GM06990 (cell line): Measurements from ENCODE around the gene NTM.

Source experiments
- DNase-seq: peaks from one replicate; pipeline ENCODE4 v3.0.0-alpha.2; 2011; ENCODE audit not compliant: insufficient read length; ENCODE audit errors: extremely low read depth
- H3K27me3 ChIP-seq: replicated peaks from 2 replicates; pipeline ENCODE4 v1.6.0; 2011; ENCODE audit warnings: low read length; ENCODE audit not compliant: control insufficient read depth, insufficient read depth
- H3K36me3 ChIP-seq: 2 replicates; pipeline ENCODE4 v1.5.1; 2011; ENCODE audit warnings: low read length; ENCODE audit not compliant: control insufficient read depth, insufficient read depth
- H3K4me3 ChIP-seq: replicated peaks from 2 replicates; pipeline ENCODE4 v1.5.1; 2011; ENCODE audit warnings: low read depth, mild to moderate bottlenecking, control low read depth, low read length
- CTCF ChIP-seq: IDR thresholded peaks from 2 replicates; pipeline ENCODE4 v1.5.1; 2011; ENCODE audit warnings: low read length, control low read depth, mild to moderate bottlenecking, inconsistent platforms; ENCODE audit not compliant: insufficient read depth, poor library complexity, severe bottlenecking

NTM gene

DNA sequence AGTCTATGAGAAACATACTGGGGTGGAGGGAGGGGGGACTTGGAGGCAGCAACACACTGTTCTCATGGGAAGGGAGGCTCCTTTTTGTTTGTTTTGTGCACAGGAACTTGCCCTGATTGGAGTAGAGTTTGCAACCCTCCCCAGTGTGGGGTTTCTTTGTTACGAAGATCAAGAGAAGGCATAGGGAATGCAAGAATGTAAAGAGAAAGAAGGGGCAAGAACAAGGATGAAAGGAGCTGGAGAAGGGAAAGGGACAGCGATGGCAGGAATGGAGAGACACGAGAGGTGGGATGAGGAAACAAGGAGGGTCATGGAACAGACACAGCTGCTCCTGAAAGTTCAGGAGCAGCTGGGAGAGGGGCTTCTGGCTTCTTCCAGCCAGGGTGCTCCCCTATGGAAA is 611.7 kb downstream of the NTM start:
- no peaks in the 10 kb centered on the region for H3K36me3 ChIP-seq
- H3K4me3 ChIP-seq = no peak overlapping the region
- H3K27me3 ChIP-seq = no peaks in the 10 kb centered on the region
- DNase-seq = no peak
- TF ChIP-seq CTCF = no peak

- no peak for TF ChIP-seq CTCF
- Histone ChIP-seq H3K4me3 (no peak overlapping the region), H3K27me3 (no peaks in the 10 kb centered on the region), H3K36me3 (no peaks in the 10 kb centered on the region)
- DNase-seq = no peak
These were observed 615.5 kb downstream of the NTM start for GRCh38 chr11:131985846-131986301.

GRCh38 chr11:131987703-131988102 is 617.3 kb downstream of the NTM start:
- Histone ChIP-seq H3K27me3 (no peaks in the 10 kb centered on the region), H3K36me3 (no peaks in the 10 kb centered on the region), H3K4me3 (no peak overlapping the region)
- no peak for TF ChIP-seq CTCF
- no peak for DNase-seq

GRCh38 chr11:131991606-131992005 is 621.2 kb downstream of the NTM start:
- H3K36me3 ChIP-seq = no peaks in the 10 kb centered on the region
- no peak for TF ChIP-seq CTCF
- no peak overlapping the region for H3K4me3 ChIP-seq
- no peak for DNase-seq
- H3K27me3 ChIP-seq = no peaks in the 10 kb centered on the region

DNA sequence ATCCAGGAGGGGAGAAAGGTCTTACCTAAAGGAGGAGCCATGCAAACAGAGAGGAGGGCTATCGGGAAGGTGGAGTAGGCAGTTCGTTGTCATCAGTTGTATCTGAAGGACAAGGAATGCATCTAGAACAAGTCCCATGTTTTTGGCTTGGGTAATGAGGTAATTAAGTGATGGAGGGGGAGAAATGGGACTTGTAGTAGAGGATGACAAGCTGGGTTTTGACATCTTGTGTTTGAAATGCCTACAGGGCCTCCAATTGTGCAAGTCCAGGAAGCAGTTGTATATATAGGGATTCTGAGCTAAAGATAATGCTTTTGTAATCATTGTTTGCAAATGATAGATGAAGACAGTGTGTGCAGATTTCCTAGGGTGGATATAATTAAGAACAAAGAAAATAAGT is 622.8 kb downstream of the NTM start:
- Histone ChIP-seq H3K27me3 (no peaks in the 10 kb centered on the region), H3K4me3 (no peak overlapping the region), H3K36me3 (no peaks in the 10 kb centered on the region)
- TF ChIP-seq CTCF = no peak
- DNase-seq = no peak

GRCh38 chr11:131998020-131998419 is 627.6 kb downstream of the NTM start:
- Histone ChIP-seq H3K4me3 (no peak overlapping the region), H3K36me3 (no peaks in the 10 kb centered on the region), H3K27me3 (no peaks in the 10 kb centered on the region)
- TF ChIP-seq CTCF = no peak
- no peak for DNase-seq
